ENCODE data around the gene KLLN. TPM values are rescaled to one million over a fixed set of nuclear protein-coding genes. Genes with fewer than 3 reads are reported as not detected.
A peak's percentile ranks its signal among the peaks of the same experiment; 100 is the strongest.
"Not testable (repeated sequence)": the region's sequence is repeated elsewhere in the genome, so short reads cannot be mapped to it uniquely, and the experiment has no call there.

KLLN gene
- not detected for total RNA-seq

GRCh38 chr10:87863053-87863943 is at the start of gene KLLN, which contains the start of gene PTEN:
TSS of gene KLLN (minus strand) at chr10:87863533. CDS start at chr10:87862487, 1,046 bp downstream.
TSS of gene PTEN (plus strand) at chr10:87863625. CDS start at chr10:87864470, 845 bp downstream.
- Histone ChIP-seq H3K36me3 (no peaks in the 10 kb centered on the region), H3K27ac (peak within 1 kb of the TSS; percentile 92 to 100), H3K27me3 (no peaks in the 10 kb centered on the region), H3K4me3 (peak within 1 kb of the TSS; percentile 100), H3K9me3 (no peaks in the 10 kb centered on the region), H3K4me1 (peaks cover 0 to 7% of the 10 kb centered on the region in 2 donors)
- DNase-seq (ENCODE audit: low spot score in 2 of 2), result peak; percentile 47 to 93
- TF ChIP-seq CTCF (IDR thresholded peaks at IDR 0.05), result no peak
- intact Hi-C loops (cut with DNase I), result loop anchor here (2.0 to 5.0 kb wide), 7 partner anchors 34 to 379 kb away; no protein-coding TSS in a partner anchor

GRCh38 chr10:87903396-87903795 is 40.1 kb upstream of the KLLN start:
- peaks cover 0 to 16% of the 10 kb centered on the region in 2 donors for H3K4me1 ChIP-seq
- H3K27me3 ChIP-seq; DNase-seq (ENCODE audit: low spot score in 2 of 2); intact Hi-C loops (cut with DNase I); H3K27ac ChIP-seq; H3K4me3 ChIP-seq: not testable (repeated sequence)
- H3K36me3 ChIP-seq, result peaks cover 8 to 24% of the 10 kb centered on the region in 2 donors
- H3K9me3 ChIP-seq, result peaks cover 0 to 38% of the 10 kb centered on the region in 2 donors

GRCh38 chr10:87897957-87898356 is 34.6 kb upstream of the KLLN start:
- intact Hi-C loops (cut with DNase I), result loop anchor here (5.0 kb wide), 1 partner anchor 36 kb away; the partner anchor contains the start of genes KLLN and PTEN

GRCh38 chr10:87896216-87896615 is 32.9 kb upstream of the KLLN start:
- peaks cover 0 to 11% of the 10 kb centered on the region in 2 donors for H3K36me3 ChIP-seq
- H3K9me3 ChIP-seq, result peaks cover 0 to 25% of the 10 kb centered on the region in 2 donors
- no peak for TF ChIP-seq CTCF (IDR thresholded peaks at IDR 0.05)
- DNase-seq (ENCODE audit: low spot score in 2 of 2), result no peak
- peaks cover 0 to 41% of the 10 kb centered on the region in 2 donors for H3K4me1 ChIP-seq
- H3K4me3 ChIP-seq, result peak overlapping the region in 1 of 2 donors; percentile 8
- intact Hi-C loops (cut with DNase I), result loop anchor here (5.0 kb wide), 1 partner anchor 34 kb away; the partner anchor contains the start of genes KLLN and PTEN
- H3K27me3 ChIP-seq, result no peaks in the 10 kb centered on the region
- H3K27ac ChIP-seq, result peak overlapping the region; percentile 74 to 81

More at GRCh38 chr10:87897957-87898356, 34.6 kb upstream of the KLLN start:
- H3K36me3 ChIP-seq, result peaks cover 1 to 17% of the 10 kb centered on the region in 2 donors
- DNase-seq (ENCODE audit: low spot score in 2 of 2); H3K27me3 ChIP-seq; H3K27ac ChIP-seq; H3K4me3 ChIP-seq: not testable (repeated sequence)
- H3K4me1 ChIP-seq, result peaks cover 0 to 32% of the 10 kb centered on the region in 2 donors
- peaks cover 0 to 38% of the 10 kb centered on the region in 2 donors for H3K9me3 ChIP-seq

- intact Hi-C loops (cut with DNase I), result loop anchor here (5.0 kb wide), 1 partner anchor 33 kb away; the partner anchor contains the start of genes KLLN and PTEN
- H3K4me1 ChIP-seq, result peaks cover 0 to 41% of the 10 kb centered on the region in 2 donors
Measured at GRCh38 chr10:87895430-87895829, 32.1 kb upstream of the KLLN start.

More at GRCh38 chr10:87895430-87895829, 32.1 kb upstream of the KLLN start:
- H3K27me3 ChIP-seq, result no peaks in the 10 kb centered on the region
- peaks cover 0 to 25% of the 10 kb centered on the region in 2 donors for H3K9me3 ChIP-seq
- TF ChIP-seq CTCF (IDR thresholded peaks at IDR 0.05), result no peak
- no peak overlapping the region for H3K4me3 ChIP-seq
- H3K27ac ChIP-seq, result peak overlapping the region; percentile 74 to 81
- H3K36me3 ChIP-seq, result peaks cover 0 to 11% of the 10 kb centered on the region in 2 donors
- no peak for DNase-seq (ENCODE audit: low spot score in 2 of 2)

Data from ascending aorta (tissue), 2 donors.